Neural cell (in vitro differentiated cells): ENCODE results near the gene MOGAT1. TPM values are rescaled to one million over a fixed set of nuclear protein-coding genes. Genes with fewer than 3 reads are reported as not detected.
"Not testable (repeated sequence)": the region's sequence is repeated elsewhere in the genome, so short reads cannot be mapped to it uniquely, and the experiment has no call there.

ENCODE experiments used
- H2AFZ ChIP-seq: fragments of 200-600, 300-800 bp; sonication (generic), shearing (Covaris generic); 2 replicates; pipeline ENCODE4 v1.6.0; 2014; ENCODE audit warnings: low read depth, mild to moderate bottlenecking, antibody characterized with exemption, low read length, moderate library complexity
- H3F3A ChIP-seq: fragments of 200-600 bp; shearing (Covaris generic); 2 replicates; pipeline ENCODE4 v1.6.1; 2016; ENCODE audit warnings: mild to moderate bottlenecking, moderate library complexity, mixed read lengths, antibody characterized with exemption, low read length; ENCODE audit not compliant: insufficient read depth, poor library complexity, severe bottlenecking
- H3K27ac ChIP-seq: fragments of 200-600, 300-800 bp; sonication (generic), shearing (Covaris generic); 2 replicates; pipeline ENCODE4 v1.5.1; 2014; ENCODE audit warnings: mild to moderate bottlenecking, low read length, moderate library complexity
- H3K27me3 ChIP-seq: fragments of 300-800, 200-600 bp; sonication (generic), shearing (Covaris generic); 2 replicates; pipeline ENCODE4 v1.6.0; 2014; ENCODE audit warnings: mild to moderate bottlenecking, low read depth, low read length, moderate library complexity; ENCODE audit not compliant: insufficient read depth
- H3K36me3 ChIP-seq: fragments of 300-800, 200-600 bp; sonication (generic), shearing (Covaris generic); 2 replicates; pipeline ENCODE4 v1.5.1; 2014; ENCODE audit warnings: mild to moderate bottlenecking, antibody characterized with exemption, low read length, moderate library complexity; ENCODE audit not compliant: insufficient read depth
- H3K4me2 ChIP-seq: fragments of 300-800, 200-600 bp; sonication (generic), shearing (Covaris generic); 2 replicates; pipeline ENCODE4 v1.6.0; 2014; ENCODE audit warnings: mild to moderate bottlenecking, low read length
- H3K4me3 ChIP-seq: fragments of 300-800, 200-600 bp; sonication (generic), shearing (Covaris generic); 2 replicates; pipeline ENCODE4 v1.5.1; 2014; ENCODE audit warnings: mild to moderate bottlenecking, low read length, moderate library complexity
- H3K79me2 ChIP-seq: fragments of 200-600 bp; shearing (Covaris generic); replicated peaks from 2 replicates; pipeline ENCODE4 v1.6.0; 2014; ENCODE audit warnings: mild to moderate bottlenecking, low read length, moderate library complexity; ENCODE audit not compliant: insufficient read depth
- H3K9ac ChIP-seq: fragments of 300-800, 200-600 bp; sonication (generic), shearing (Covaris generic); 2 replicates; pipeline ENCODE4 v1.6.1; 2016; ENCODE audit warnings: mild to moderate bottlenecking, low read length, mixed read lengths
- H3K9me2 ChIP-seq: fragments of 200-600 bp; shearing (Covaris generic); 2 replicates; pipeline ENCODE4 v1.6.1; 2016; ENCODE audit warnings: mild to moderate bottlenecking, low read length, mixed read lengths; ENCODE audit not compliant: insufficient read depth
- H3K9me3 ChIP-seq: fragments of 200-600, 300-800 bp; sonication (generic), shearing (Covaris generic); 2 replicates; pipeline ENCODE4 v1.6.1; 2016; ENCODE audit warnings: mild to moderate bottlenecking, mixed run types, low read length, moderate library complexity, mixed read lengths
- H4K20me1 ChIP-seq: fragments of 200-600 bp; shearing (Covaris generic); 2 replicates; pipeline ENCODE4 v1.6.1; 2016; ENCODE audit warnings: mild to moderate bottlenecking, mixed run types; ENCODE audit not compliant: insufficient read depth
- EP300 ChIP-seq: fragments of 450-650 bp; conservative IDR thresholded peaks from 2 replicates; pipeline ENCODE4 v1.6.1; 2014; ENCODE audit warnings: antibody characterized with exemption, mild to moderate bottlenecking, moderate library complexity; ENCODE audit not compliant: poor library complexity, severe bottlenecking
- EZH2 ChIP-seq: fragments of 200-600, 300-800 bp; shearing (Covaris generic), sonication (generic); IDR thresholded peaks from 2 replicates; pipeline ENCODE4 v1.6.1; 2014; ENCODE audit warnings: antibody characterized with exemption, low read length, borderline replicate concordance, mild to moderate bottlenecking; ENCODE audit not compliant: insufficient read depth, poor library complexity, severe bottlenecking
- MXI1 ChIP-seq: fragments of 450-650 bp; conservative IDR thresholded peaks from 2 replicates; pipeline ENCODE4 v1.6.1; 2014; ENCODE audit warnings: antibody characterized with exemption, mild to moderate bottlenecking; ENCODE audit not compliant: poor library complexity, severe bottlenecking
- POLR2AphosphoS5 ChIP-seq: IDR thresholded peaks from 2 replicates; pipeline ENCODE4 v1.6.1; 2012
- RAD21 ChIP-seq: fragments of 450-650 bp; conservative IDR thresholded peaks from 2 replicates; pipeline ENCODE4 v1.6.1; 2014; ENCODE audit warnings: antibody characterized with exemption, mild to moderate bottlenecking, moderate library complexity
- SMC3 ChIP-seq: fragments of 450-650 bp; conservative IDR thresholded peaks from 2 replicates; pipeline ENCODE4 v1.6.1; 2014; ENCODE audit warnings: antibody characterized with exemption, mild to moderate bottlenecking, moderate library complexity; ENCODE audit not compliant: poor library complexity
- TAF1 ChIP-seq: IDR thresholded peaks from 2 replicates; pipeline ENCODE4 v1.6.1; 2012; ENCODE audit warnings: low read depth
- polyA plus RNA-seq: library from polyadenylated mRNA; depleted of rRNA; stranded (reverse); fragments of >200 nt; gene quantifications from 2 replicates; pipeline ENCODE4 v1.2.3, GENCODE V29; 2014
- TF ChIP-seq, protein P1 (sequence below): IDR thresholded peaks from 2 replicates; pipeline ENCODE4 v1.6.1; 2012; ENCODE audit warnings: borderline replicate concordance
- TF ChIP-seq, protein P2 (sequence below): fragments of 450-650 bp; IDR thresholded peaks from 2 replicates; pipeline ENCODE4 v1.5.1; 2014; ENCODE audit warnings: antibody characterized with exemption, mild to moderate bottlenecking, moderate library complexity; ENCODE audit not compliant: poor library complexity, severe bottlenecking

The MOGAT1 gene
- polyA plus RNA-seq, 1 donor from 2014 or later = not detected

DNA sequence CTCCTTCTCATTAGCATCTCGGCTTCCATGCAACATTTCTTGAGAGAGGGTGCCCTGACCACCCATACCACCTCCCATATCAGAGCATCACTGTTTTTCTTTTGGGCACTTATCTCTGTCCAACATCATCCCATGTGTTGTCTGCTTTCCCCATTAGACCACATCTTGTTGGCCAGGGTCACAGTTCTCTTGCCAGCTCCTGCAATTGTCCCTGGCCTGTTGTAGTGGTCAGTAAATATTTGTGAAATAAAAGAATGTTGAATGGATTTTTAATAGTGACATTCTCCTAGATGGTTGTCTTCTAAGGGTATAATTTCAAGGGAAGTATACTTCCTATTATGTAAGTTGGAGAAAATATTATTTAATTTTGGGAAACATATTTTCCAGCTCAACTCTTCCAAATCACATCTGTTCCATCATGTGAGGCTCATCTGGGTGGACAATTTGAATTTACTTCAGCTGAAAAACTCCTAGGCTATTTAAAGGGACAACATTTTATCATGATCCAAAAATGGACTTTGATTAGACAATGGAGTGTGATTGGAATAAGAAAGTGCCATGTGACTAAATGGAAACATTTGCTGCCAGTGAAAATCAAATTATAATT lies 83.0 kb downstream of the MOGAT1 start:
- H3K27ac ChIP-seq = no peak overlapping the region
- H3K27me3 ChIP-seq = no peaks in the 10 kb centered on the region
- H3K9ac ChIP-seq = no peak overlapping the region

DNA sequence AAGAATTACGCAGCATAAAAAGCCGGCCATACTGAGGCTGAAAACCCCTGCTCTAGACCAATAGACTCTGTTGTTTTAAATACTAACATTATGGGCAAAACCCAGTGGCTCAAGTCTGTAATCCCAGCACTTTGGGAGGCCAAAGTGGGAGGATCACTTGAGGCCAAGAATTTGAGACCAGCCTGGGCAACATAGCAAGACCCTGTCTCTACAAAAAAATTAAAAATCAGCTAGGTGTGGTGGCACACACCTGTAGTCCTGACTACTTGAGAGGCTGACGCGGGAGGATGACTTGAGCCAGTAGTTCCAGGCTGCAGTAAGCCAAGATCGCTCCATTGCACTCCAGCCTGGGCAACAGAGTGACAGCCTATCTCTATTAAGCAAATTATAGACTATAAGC lies 84.1 kb downstream of the MOGAT1 start:
- not testable (repeated sequence) for H4K20me1 ChIP-seq, H3K27ac ChIP-seq, H3K4me3 ChIP-seq, H3K9ac ChIP-seq, H3K4me2 ChIP-seq, H3F3A ChIP-seq, H3K79me2 ChIP-seq, H3K36me3 ChIP-seq, H3K27me3 ChIP-seq, H3K9me2 ChIP-seq, H2AFZ ChIP-seq, H3K9me3 ChIP-seq

More for the DNA sequence above, 83.0 kb downstream of the MOGAT1 start:
- no peak overlapping the region for H3K4me3 ChIP-seq
- H3K9me3 ChIP-seq = no peaks in the 10 kb centered on the region
- no peaks in the 10 kb centered on the region for H3K79me2 ChIP-seq
- no peaks in the 10 kb centered on the region for H3K9me2 ChIP-seq
- H3K36me3 ChIP-seq = no peaks in the 10 kb centered on the region
- no peaks in the 10 kb centered on the region for H3F3A ChIP-seq
- no peak overlapping the region for H2AFZ ChIP-seq
- no peaks in the 10 kb centered on the region for H4K20me1 ChIP-seq
- no peak overlapping the region for H3K4me2 ChIP-seq
- TF ChIP-seq POLR2AphosphoS5 (no peak), TAF1 (no peak), MXI1 (no peak), SMC3 (no peak), EZH2 (no peak), EP300 (no peak), RAD21 (no peak)
- TF ChIP-seq, protein P1, sequence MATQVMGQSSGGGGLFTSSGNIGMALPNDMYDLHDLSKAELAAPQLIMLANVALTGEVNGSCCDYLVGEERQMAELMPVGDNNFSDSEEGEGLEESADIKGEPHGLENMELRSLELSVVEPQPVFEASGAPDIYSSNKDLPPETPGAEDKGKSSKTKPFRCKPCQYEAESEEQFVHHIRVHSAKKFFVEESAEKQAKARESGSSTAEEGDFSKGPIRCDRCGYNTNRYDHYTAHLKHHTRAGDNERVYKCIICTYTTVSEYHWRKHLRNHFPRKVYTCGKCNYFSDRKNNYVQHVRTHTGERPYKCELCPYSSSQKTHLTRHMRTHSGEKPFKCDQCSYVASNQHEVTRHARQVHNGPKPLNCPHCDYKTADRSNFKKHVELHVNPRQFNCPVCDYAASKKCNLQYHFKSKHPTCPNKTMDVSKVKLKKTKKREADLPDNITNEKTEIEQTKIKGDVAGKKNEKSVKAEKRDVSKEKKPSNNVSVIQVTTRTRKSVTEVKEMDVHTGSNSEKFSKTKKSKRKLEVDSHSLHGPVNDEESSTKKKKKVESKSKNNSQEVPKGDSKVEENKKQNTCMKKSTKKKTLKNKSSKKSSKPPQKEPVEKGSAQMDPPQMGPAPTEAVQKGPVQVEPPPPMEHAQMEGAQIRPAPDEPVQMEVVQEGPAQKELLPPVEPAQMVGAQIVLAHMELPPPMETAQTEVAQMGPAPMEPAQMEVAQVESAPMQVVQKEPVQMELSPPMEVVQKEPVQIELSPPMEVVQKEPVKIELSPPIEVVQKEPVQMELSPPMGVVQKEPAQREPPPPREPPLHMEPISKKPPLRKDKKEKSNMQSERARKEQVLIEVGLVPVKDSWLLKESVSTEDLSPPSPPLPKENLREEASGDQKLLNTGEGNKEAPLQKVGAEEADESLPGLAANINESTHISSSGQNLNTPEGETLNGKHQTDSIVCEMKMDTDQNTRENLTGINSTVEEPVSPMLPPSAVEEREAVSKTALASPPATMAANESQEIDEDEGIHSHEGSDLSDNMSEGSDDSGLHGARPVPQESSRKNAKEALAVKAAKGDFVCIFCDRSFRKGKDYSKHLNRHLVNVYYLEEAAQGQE = no peak
- TF ChIP-seq, protein P2, sequence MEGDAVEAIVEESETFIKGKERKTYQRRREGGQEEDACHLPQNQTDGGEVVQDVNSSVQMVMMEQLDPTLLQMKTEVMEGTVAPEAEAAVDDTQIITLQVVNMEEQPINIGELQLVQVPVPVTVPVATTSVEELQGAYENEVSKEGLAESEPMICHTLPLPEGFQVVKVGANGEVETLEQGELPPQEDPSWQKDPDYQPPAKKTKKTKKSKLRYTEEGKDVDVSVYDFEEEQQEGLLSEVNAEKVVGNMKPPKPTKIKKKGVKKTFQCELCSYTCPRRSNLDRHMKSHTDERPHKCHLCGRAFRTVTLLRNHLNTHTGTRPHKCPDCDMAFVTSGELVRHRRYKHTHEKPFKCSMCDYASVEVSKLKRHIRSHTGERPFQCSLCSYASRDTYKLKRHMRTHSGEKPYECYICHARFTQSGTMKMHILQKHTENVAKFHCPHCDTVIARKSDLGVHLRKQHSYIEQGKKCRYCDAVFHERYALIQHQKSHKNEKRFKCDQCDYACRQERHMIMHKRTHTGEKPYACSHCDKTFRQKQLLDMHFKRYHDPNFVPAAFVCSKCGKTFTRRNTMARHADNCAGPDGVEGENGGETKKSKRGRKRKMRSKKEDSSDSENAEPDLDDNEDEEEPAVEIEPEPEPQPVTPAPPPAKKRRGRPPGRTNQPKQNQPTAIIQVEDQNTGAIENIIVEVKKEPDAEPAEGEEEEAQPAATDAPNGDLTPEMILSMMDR = no peak
